COR-L47 (cell line): ENCODE results near the gene NTM.

Source experiments
- DNase-seq: peaks from one replicate; lab custom pipeline; 2025; lab: John Stamatoyannopoulos, UW

The NTM gene

GRCh38 chr11:131917634-131918384, 547.4 kb downstream of the NTM start:
- no peak for DNase-seq

DNA sequence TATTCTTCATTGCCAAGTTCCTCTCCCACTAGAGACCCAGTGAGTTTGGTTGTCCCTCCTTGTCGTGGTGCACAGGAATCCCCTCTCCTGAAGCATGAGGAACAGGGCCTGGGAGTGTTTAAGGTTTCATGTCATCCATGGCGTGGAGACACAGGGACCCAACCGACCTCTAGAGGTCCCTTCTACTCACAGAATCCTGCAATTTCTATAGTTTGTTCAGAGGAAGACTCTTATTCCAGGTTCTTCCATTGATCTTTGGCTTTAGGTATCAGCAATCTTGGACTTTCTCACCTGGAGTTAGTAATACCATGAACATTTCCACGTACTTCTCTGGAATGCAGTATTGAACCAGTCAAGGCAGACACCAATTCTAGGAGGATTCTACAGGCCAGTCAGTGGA, 548.2 kb downstream of the NTM start:
- DNase-seq, result no peak

- DNase-seq, result no peak
Observed at GRCh38 chr11:131922220-131922619, 551.8 kb downstream of the NTM start.

DNA sequence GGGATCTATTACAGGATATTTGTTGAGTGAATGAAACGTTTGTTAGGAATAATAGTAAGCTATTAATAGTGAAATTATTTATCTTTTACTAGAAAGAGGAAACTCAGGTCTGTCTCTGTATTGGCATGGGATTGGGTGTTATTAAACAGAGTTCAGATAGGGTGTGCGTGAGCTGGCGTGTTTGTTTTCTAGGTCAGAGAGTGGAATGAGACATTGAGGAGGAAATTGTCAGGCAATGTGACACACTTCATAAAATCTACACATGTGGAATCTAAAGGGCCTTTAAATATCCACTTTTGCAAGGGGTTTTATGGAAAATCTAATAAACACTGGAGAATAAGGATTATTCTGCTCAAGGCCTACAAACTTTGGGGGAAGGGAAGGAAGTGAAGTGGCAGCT, 552.9 kb downstream of the NTM start:
- no peak for DNase-seq

GRCh38 chr11:131924001-131924400, 553.6 kb downstream of the NTM start:
- DNase-seq, result no peak

GRCh38 chr11:131924457-131925201, 554.2 kb downstream of the NTM start:
- DNase-seq, result no peak

- DNase-seq, result no peak
Observed at GRCh38 chr11:131925829-131926228, 555.4 kb downstream of the NTM start.

GRCh38 chr11:131928992-131929391, 558.6 kb downstream of the NTM start:
- no peak for DNase-seq

DNA sequence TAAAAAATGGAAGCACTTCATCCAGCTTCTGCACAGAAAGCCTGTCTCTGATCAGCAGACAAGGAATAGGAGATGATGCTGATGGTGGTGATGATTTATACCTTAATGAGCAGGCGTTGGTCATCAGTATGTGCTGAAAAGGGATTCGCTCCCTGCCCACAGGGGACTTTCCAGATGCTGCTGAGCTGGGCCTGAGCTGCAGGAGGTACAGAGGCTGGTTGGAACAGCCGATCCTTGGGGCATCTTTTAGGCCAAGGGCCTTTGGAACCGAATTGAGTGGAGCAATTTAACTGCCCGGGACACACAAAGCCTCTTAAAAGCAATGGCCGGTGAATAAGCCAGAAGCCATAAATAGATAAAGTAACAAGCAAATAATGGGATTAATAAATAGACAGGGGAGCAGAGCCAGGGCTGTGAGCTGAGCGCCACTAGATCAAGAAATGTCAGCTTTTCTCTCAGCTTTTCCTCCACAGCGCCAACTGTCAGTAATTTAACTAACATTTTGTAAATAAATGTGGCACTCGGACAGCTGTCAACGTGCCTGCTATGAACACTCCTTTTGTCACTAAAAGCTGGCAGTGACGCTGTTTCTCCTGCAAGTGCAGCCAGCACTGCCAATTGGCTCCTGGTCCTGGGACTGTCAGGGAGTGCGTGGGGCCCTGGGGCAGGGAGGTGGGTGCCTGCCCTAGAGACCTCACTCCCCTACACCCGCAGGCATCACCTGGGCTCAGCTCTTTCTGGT, 562.3 kb downstream of the NTM start:
- no peak for DNase-seq

GRCh38 chr11:131934006-131934405, 563.6 kb downstream of the NTM start:
- DNase-seq, result no peak

GRCh38 chr11:131938351-131938751, 567.9 kb downstream of the NTM start:
- DNase-seq, result no peak

DNA sequence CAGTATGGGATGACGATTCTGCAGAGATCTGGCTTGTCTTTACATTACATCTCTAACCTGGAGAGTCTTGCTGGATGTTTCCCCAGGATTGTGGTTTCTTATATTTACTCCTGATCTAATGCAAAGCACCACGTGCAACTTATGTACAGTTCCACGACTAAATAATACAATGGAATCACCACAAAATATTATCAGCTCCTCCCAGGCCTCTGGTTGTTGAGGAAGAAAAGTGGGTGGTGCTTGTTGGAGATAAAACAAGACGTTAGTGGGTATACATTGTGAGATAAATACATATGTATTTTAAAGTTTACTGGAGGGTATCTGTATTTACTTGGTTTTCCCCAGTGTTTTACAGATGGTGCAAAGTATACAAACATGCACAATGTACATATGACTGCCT, 569.7 kb downstream of the NTM start:
- DNase-seq, result no peak

- DNase-seq, result no peak
Observed at GRCh38 chr11:131942878-131943277, 572.5 kb downstream of the NTM start.

DNA sequence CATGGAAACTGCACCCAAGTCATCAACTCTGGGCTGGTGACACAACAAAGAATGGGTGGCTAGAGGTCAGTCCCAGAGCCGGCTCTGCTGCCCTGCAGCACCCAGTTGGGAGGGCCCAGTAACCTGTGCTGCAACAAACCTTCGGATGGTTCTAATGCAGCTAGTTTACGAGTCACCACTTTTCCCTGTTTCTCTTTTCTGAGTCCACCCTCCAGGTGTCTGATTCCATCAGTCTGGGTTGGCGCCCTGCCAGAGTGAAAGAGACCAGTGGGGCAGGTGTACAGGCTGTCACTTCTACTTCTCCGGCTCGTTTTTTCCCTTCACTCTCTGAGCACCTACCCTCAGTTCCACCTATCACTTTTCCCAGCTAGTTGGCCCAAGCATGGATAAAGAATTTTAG, 572.9 kb downstream of the NTM start:
- peak; percentile 80 for DNase-seq

DNA sequence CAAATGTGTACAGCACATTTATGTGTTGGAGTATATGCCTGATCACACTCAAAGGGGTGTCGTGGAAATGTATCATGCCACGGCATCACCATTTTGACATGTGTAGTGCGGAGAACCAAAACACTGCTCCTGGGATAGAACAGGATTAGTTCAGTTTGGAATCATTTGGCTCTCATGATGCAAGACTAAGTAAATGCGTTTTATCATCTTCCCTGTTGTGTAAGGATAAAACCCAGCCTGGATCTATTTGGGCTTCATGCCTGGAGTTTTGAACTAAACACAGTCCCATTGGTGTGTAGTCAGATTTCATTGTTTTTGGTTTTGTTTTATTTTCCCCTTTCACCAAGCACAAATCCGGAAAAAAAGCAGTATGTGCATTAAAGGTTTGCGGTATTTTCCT, 574.3 kb downstream of the NTM start:
- DNase-seq, result no peak

DNA sequence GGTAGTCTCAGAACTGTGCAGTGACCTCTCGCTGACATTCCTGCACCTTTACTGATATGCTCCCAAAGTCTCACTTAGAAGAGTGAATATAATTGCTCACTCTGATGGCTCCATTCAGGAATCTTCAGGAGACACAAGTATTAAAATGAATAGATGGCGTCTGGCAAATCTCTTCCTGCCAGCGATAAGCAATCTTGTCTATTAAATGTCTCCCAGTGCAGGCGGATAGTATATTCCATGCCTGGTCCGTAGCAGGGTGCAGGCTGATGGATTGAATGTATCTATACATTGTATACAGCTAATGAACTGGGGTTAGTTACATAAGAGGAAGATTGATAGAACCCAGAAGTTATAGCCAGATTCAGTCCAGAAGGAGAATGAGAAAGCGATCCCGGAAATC, 575.3 kb downstream of the NTM start:
- DNase-seq, result no peak

DNA sequence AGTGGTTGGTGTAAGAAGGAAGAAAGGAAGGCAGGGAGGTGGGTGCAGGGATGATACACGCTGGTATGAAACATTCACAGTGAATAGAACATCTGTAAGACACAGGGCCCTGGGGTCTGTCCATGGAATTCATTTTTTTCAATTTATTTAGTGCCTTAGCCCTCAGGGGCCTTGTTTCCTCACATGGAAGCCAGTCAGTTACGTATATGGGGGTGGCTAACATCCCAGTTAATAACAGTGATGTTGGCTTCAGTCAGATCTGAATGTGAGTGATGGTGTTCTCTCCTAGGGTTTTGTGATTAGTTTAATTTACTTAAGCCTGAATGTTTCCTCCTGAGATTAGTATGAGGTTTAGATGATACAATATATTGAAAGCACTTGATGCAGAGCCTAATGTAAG, 577.1 kb downstream of the NTM start:
- no peak for DNase-seq

DNA sequence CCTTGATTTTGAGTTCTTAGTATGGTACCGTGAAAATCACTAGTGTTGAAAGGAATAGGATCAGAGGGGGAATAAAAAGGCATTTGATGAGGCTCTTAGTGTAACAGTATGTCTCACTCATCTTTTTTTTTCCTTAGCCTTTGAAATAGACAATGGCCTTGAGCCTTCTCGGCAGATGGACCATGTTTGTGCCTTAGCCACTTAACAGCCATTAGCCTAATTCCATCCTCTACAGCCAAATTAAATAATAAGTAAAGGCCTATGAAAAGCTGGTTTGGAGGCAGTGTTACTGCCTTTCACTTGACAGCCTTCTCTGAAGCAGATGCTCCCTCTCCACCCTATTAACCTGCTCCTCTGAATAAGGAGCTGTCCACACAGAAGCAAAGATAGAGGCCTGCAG, 580.7 kb downstream of the NTM start:
- no peak for DNase-seq

GRCh38 chr11:131954146-131954545, 583.7 kb downstream of the NTM start:
- no peak for DNase-seq

DNA sequence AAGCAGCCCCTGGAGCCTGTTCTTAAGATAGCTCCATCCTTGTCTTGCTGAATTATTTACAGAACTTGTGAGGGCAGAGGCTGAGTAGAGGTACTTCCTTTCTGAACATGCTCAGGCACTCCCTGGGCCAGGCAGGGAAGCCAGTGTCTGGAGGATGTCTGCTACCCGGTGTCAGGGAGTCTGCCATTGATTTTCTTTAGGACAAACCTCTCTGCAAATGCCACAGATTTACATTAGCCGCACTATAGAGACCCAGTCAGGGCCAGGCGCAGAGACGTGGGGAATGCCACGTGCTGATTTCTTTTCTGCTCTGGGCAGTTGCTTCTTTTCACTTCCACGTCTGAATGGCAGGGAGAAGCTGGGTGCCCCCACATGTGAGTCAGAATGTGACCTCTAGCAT, 585.5 kb downstream of the NTM start:
- DNase-seq, result no peak

- DNase-seq, result no peak
Observed at GRCh38 chr11:131957201-131957600, 586.8 kb downstream of the NTM start.

DNA sequence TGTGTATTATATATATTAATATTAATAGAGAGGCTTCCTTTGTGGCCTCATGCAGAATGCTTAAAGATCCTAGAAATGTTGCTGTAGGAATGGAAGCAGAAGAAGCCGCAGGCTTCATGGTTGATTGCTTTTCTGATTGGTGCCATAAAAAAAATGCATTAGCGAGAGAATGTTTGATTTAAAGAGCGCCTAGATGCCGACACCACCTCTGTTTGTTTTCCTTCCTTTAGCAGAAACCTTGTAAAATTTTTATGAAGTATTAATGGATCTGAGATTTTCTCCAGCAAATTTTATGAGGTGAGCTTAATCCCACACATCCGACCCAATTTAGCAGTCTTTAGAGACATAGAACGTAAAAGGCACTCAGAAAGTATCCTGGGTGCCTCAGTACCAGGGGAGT, 587.5 kb downstream of the NTM start:
- no peak for DNase-seq

DNA sequence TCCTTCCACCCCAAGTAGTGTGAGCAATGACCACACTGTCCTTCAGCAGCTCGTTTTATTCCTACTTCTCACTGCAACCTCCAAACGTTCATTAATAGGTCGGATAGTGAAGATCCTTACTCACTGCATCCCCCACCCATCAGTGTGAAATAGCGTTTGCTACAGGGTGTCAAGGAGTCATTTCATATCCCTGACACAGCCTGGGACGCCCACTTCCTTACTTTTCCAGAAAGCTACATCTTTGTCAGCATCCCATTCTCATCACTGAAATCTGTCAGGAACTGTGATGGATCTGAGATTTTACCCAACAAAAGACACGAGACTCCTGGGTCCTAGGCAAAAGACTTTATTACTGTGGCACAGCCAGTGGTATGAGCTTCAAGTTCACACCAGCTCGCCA, 592.4 kb downstream of the NTM start:
- DNase-seq, result no peak
